PC-9 (cell line): ENCODE results near the gene CAMK2B.

Experiments
- CTCF ChIP-seq: fragments of 200-600 bp; sonication (generic); conservative IDR thresholded peaks from 2 replicates; pipeline ENCODE4 v1.6.1; 2017; ENCODE audit warnings: mixed run types, antibody characterized with exemption, mild to moderate bottlenecking, moderate library complexity
- EZH2 ChIP-seq: fragments of 200-600 bp; sonication (generic); IDR thresholded peaks from 2 replicates; pipeline ENCODE4 v1.8.0; 2017; ENCODE audit warnings: antibody characterized with exemption, low read depth

GRCh38 chr7:44206008-44206407, 119.4 kb downstream of the CAMK2B start:
- TF ChIP-seq CTCF, result no peak
- no peak for TF ChIP-seq EZH2
